Neuron (in vitro differentiated cells): ENCODE measurements around the gene LILRA2.
"Not testable (repeated sequence)": the region's sequence is repeated elsewhere in the genome, so short reads cannot be mapped to it uniquely, and the experiment has no call there.

Experiments used
- H2AFZ ChIP-seq: one replicate; pipeline ENCODE4 v1.6.1; 2013; ENCODE audit warnings: low read depth, mild to moderate bottlenecking, inconsistent platforms, low read length, moderate library complexity
- H3K27me3 ChIP-seq: one replicate; pipeline ENCODE4 v1.6.1; 2013; ENCODE audit warnings: low read length; ENCODE audit not compliant: insufficient read depth
- H3K36me3 ChIP-seq: one replicate; pipeline ENCODE4 v1.6.1; 2013; ENCODE audit warnings: low read length; ENCODE audit not compliant: insufficient read depth
- H3K4me1 ChIP-seq: one replicate; pipeline ENCODE4 v1.6.1; 2013; ENCODE audit warnings: low read length; ENCODE audit not compliant: insufficient read depth
- H3K4me3 ChIP-seq: 2 replicates; pipeline ENCODE4 v1.5.1; 2013; ENCODE audit warnings: mild to moderate bottlenecking, low read length, moderate library complexity
- H3K9me3 ChIP-seq: one replicate; pipeline ENCODE4 v1.6.1; 2013; ENCODE audit warnings: low read length

Gene LILRA2

GRCh38 chr19:54606230-54606629, 32.6 kb downstream of the LILRA2 start:
- H3K4me1 ChIP-seq = no peaks in the 10 kb centered on the region
- H3K9me3 ChIP-seq = peaks cover 5% of the 10 kb centered on the region
- H3K36me3 ChIP-seq = no peaks in the 10 kb centered on the region
- H3K4me3 ChIP-seq = no peak overlapping the region
- no peak overlapping the region for H2AFZ ChIP-seq
- peaks cover 5% of the 10 kb centered on the region for H3K27me3 ChIP-seq

DNA sequence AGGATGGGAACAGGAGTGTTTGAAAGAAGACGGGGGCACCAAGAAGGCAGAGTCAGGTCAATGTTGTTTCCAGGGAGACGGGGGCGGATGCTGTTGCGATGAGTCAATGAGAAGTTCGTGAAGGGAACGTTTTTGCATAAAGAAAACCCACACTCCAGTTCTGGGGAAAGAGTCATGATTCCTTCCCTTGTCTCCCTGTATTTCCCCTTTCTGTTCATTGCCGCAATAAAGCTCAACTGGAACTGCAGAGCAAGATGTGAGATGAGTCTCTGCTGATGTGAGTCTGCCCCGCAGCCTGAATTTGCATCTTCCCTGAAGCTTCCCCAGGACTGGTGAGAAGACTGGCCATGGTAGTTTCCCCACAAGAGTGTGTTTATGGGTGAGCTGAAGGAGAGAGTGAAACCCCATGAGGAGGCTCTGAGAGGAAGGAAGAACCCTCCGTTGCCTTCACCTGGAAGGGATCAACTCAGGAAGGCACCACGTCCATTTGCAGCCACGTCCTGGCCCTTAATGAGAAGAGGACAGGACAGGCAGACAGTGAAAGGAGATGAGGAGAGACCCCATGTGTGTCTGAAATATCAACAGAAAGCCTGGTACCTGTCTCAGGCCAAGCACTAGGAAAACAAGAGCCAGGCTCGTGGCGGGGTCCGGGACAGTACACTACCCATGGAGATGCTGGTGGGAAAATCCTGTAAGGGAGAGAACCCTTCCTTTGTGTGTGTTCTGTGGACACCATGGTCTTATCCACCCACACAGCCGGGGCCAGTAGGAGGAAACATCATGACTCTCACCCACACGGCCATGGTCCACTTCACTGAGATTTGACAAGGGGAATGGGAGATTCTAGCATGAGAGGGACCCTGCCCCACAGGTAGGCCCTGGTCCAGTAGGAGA, 33.5 kb downstream of the LILRA2 start:
- H3K36me3 ChIP-seq = no peaks in the 10 kb centered on the region
- peaks cover 5% of the 10 kb centered on the region for H3K27me3 ChIP-seq
- no peak overlapping the region for H3K4me3 ChIP-seq
- peaks cover 5% of the 10 kb centered on the region for H3K9me3 ChIP-seq
- H2AFZ ChIP-seq = no peak overlapping the region
- no peaks in the 10 kb centered on the region for H3K4me1 ChIP-seq

GRCh38 chr19:54607785-54608150, 34.2 kb downstream of the LILRA2 start:
- Histone ChIP-seq H3K27me3 (peaks cover 5% of the 10 kb centered on the region), H2AFZ (no peak overlapping the region), H3K4me3 (no peak overlapping the region), H3K9me3 (peaks cover 5% of the 10 kb centered on the region), H3K4me1 (no peaks in the 10 kb centered on the region), H3K36me3 (no peaks in the 10 kb centered on the region)

DNA sequence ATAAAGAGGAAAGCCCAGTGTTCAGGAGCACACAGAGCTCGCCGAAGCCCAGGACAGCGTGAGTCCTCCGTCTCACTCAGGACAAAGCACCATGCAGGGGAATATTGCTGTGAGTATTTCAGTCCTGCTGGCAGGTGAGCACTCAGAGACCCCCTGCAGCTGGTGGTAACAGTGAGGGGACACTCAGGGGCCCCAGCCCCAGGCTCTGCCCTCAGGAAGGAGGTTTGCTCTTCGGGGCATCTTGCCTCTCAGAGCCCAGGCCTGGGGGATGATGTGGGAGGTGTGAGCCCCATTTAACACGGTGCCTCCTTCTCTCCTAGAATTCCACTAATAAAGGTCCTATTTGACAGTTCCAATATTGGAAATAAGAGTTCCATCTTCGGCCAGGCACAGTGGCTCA, 34.6 kb downstream of the LILRA2 start:
- H3K4me1 ChIP-seq = no peaks in the 10 kb centered on the region
- H3K9me3 ChIP-seq = peaks cover 5% of the 10 kb centered on the region
- H3K36me3 ChIP-seq = no peaks in the 10 kb centered on the region
- H3K4me3 ChIP-seq = no peak overlapping the region
- H2AFZ ChIP-seq = no peak overlapping the region
- peaks cover 5% of the 10 kb centered on the region for H3K27me3 ChIP-seq

DNA sequence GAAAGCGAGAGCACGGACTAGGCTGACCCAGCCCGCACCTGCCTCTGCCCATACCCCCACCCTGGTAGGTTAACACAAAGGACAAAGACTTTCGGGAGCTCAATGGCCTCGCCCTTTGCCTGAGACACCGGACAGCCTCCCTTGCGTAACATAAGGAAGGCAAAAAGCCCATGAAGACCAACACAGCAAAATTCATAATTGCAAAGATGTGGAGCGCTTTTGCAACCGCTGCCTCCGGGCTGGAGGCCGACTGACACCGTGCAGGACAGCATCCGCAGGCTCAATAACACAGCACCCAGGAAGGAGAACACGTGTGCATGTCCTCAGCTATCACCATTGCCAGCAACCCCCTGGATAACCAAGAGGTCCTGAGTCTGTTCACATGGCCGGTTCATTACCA, 35.2 kb downstream of the LILRA2 start:
- H3K4me1 ChIP-seq = no peaks in the 10 kb centered on the region
- peaks cover 5% of the 10 kb centered on the region for H3K9me3 ChIP-seq
- no peaks in the 10 kb centered on the region for H3K36me3 ChIP-seq
- no peak overlapping the region for H2AFZ ChIP-seq
- H3K4me3 ChIP-seq = no peak overlapping the region
- H3K27me3 ChIP-seq = peaks cover 5% of the 10 kb centered on the region

GRCh38 chr19:54609356-54609791, 35.8 kb downstream of the LILRA2 start:
- H3K4me3 ChIP-seq = no peak overlapping the region
- peaks cover 5% of the 10 kb centered on the region for H3K9me3 ChIP-seq
- H3K4me1 ChIP-seq = no peaks in the 10 kb centered on the region
- H3K36me3 ChIP-seq = no peaks in the 10 kb centered on the region
- peaks cover 5% of the 10 kb centered on the region for H3K27me3 ChIP-seq
- no peak overlapping the region for H2AFZ ChIP-seq

DNA sequence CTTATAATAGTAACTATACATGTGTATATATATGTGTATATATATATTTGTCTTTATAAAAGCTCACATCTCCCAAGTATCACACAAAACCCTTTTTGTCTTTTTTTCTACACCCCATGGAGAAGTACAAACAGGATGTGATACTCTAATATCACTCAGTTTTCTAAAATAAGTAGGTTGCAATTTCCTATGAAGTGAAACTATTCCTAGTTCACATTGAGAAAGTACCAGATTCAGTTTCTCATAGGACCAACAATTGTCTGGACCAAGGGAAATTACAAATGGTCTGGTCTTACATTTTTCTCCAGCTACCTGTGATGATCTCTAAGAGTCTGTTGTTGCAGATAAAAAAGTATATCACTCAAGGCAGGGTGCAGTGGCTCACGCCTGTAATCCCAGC, 38.8 kb downstream of the LILRA2 start:
- no peaks in the 10 kb centered on the region for H3K36me3 ChIP-seq
- no peaks in the 10 kb centered on the region for H3K9me3 ChIP-seq
- no peak overlapping the region for H2AFZ ChIP-seq
- no peaks in the 10 kb centered on the region for H3K4me1 ChIP-seq
- H3K27me3 ChIP-seq = no peaks in the 10 kb centered on the region
- no peak overlapping the region for H3K4me3 ChIP-seq

- H3K4me3 ChIP-seq = no peak overlapping the region
- no peaks in the 10 kb centered on the region for H3K4me1 ChIP-seq
- H3K27me3 ChIP-seq = no peaks in the 10 kb centered on the region
- H2AFZ ChIP-seq = no peak overlapping the region
- no peaks in the 10 kb centered on the region for H3K9me3 ChIP-seq
- no peaks in the 10 kb centered on the region for H3K36me3 ChIP-seq
Measured at GRCh38 chr19:54614726-54615125, 41.1 kb downstream of the LILRA2 start.

DNA sequence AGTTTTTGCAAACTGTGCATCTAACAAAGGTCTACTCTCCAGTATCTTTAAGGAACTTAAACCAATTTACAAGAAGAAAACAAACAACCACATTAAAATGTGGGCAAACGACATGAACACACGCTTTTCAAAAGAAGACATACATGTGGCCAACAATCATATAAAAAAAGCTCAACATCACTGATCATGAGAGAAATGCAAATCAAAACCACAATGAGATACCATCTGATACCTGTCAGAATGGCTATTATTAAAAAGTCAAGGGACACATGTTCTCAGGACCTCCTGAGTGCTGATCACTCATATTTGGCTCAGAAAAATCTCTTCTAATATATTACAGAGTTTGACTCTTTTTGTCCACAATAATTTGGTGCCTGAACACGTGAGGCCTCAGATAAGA, 42.5 kb downstream of the LILRA2 start:
- no peaks in the 10 kb centered on the region for H3K27me3 ChIP-seq
- no peaks in the 10 kb centered on the region for H3K4me1 ChIP-seq
- H3K4me3 ChIP-seq = no peak overlapping the region
- H3K9me3 ChIP-seq = no peaks in the 10 kb centered on the region
- H3K36me3 ChIP-seq = no peaks in the 10 kb centered on the region
- no peak overlapping the region for H2AFZ ChIP-seq

GRCh38 chr19:54616821-54617560, 43.4 kb downstream of the LILRA2 start:
- Histone ChIP-seq H3K27me3 (no peaks in the 10 kb centered on the region), H3K9me3 (no peaks in the 10 kb centered on the region), H3K4me1 (no peaks in the 10 kb centered on the region), H2AFZ (no peak overlapping the region), H3K36me3 (no peaks in the 10 kb centered on the region), H3K4me3 (no peak overlapping the region)

GRCh38 chr19:54620464-54620863, 46.9 kb downstream of the LILRA2 start:
- Histone ChIP-seq H3K9me3 (no peaks in the 10 kb centered on the region), H3K27me3 (no peaks in the 10 kb centered on the region), H3K36me3 (no peaks in the 10 kb centered on the region), H3K4me3 (no peak overlapping the region), H3K4me1 (no peaks in the 10 kb centered on the region), H2AFZ (no peak overlapping the region)

DNA sequence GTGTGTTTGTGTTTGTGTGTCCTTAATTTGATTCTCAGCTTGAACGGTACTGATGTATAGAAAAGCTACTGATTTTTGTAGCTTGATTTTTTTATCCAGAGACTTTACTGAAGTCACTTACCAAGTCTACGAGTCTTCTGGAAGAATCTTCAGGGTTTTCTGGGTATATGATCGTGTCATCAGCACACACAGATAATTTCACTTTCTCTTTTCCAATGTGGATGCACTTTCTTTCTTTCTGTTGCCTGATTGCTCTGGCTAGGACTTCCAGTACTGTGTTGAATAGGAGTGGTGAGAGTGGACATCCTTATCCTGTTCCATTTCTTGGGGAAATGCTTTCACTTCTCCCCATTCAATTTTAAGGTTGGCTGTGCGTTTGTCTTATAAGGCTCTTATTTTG, 48.8 kb downstream of the LILRA2 start:
- H3K36me3 ChIP-seq = no peaks in the 10 kb centered on the region
- H3K4me1 ChIP-seq = no peaks in the 10 kb centered on the region
- H3K9me3 ChIP-seq = peaks cover 2% of the 10 kb centered on the region
- H3K27me3 ChIP-seq = no peaks in the 10 kb centered on the region
- no peak overlapping the region for H3K4me3 ChIP-seq
- no peak overlapping the region for H2AFZ ChIP-seq

GRCh38 chr19:54624234-54624633, 50.6 kb downstream of the LILRA2 start:
- not testable (repeated sequence) for H3K4me3 ChIP-seq, H3K36me3 ChIP-seq, H3K9me3 ChIP-seq, H3K4me1 ChIP-seq, H3K27me3 ChIP-seq, H2AFZ ChIP-seq
